Middle frontal gyrus (tissue), 1 donor: Measurements from ENCODE around the gene PACSIN2.

Experiments
- DNase-seq: peaks from one replicate; pipeline ENCODE4 v3.0.0-alpha.2; 2015; ENCODE audit warnings: low spot score; ENCODE audit errors: extremely low spot score

PACSIN2 gene

DNA sequence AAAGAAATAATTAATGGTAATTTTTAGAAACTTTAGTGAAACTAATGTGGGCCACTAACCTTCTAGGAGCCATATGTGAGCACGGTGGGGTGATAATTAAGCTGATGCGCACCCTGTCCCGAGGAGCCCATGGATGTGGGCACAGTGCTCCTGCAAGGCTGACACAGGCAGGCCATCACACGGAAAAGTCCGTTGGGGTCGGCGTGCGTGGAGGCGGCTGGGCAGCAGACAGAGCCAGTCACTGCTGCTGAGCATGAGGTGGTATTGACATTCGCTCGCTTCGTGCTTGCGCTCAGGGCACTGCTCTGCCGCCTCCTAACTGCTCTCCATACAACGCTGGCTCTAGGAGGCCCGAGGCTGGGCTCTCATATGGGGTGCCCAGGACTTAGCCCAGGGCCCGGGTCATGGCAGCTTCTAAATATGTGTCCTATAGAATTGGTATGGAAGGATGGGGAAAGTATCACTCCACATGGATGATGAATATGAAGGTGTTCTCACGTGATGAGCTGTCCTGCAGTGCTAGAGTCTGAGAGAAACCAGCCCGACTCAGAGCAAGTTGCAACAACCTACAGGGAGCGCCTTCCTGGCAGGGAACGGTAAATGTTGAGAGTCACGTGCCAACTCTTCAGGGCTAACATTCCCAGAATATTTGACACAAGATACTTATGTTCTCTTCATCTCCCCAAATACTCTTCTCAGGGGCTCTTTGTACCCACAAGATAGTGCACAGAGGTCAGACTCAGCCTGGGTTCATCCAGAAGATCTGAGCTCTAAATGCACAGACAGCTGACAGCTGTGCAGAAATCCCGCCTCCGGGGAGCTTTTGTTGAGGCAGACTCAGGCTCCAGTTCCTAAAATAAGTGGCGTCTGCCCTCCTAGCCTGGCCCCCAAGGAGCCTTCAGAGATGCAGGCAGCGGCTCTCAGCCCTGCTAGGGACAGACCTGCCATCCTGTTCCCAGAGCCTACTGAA, 107.3 kb downstream of the PACSIN2 start:
- no peak for DNase-seq

DNA sequence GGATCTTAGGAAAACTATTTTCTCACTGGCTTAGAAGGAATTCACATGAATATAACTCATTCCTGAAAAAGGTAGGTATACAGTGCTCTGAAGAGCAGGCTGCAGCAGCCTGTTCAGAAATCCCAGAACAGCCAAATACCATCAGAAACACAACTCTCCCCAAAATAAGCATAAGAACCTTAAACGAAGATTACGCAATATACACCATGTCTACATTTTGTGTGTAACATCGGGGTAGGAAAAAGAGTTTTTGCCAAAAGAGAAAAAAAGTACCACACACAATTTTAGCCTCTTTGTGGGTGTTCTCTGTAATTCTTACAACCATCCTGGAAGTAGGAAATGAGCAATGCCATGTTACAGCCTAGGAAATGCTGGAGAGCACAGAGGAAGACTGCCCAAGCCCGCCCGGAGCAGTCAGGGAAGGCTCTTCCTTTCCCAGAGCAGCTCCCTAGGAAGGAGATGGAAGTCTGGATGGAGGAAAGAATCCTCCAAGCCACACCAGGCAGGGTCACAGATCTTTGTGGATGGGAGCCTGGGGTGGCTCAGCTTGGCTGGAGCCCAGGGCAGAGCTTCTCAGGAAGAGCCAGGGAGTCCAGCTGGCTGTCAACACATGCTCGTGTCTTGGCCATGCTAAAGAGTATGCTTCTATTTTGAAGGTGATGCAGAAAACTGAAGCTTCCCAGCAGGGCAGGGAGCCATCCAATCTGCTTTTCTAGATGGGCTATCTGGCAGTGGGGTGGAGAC, 108.2 kb downstream of the PACSIN2 start:
- DNase-seq = no peak

DNA sequence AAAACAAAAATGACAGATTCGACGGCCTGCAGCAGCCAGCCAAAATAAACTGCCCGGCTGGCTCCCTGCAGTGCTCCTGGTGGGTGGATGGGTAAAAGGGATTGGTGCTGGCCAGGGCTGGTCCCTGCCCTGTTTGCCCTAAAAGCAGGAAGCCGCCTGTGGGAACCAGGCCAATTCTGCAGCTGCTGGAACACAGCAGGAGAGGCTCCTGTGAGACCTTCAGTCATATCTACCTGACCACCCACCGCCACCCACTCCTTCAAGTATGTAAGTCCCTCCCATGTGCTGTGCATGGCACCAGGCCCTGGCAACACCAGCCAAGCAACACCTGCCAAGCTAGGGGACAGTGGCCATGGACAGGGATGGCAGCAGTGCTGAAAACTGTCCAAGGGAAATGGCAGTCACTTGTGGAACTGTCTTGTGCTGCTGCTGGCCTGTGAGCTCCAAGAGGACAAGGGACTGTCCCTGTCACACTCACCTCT, 109.2 kb downstream of the PACSIN2 start:
- no peak for DNase-seq

DNA sequence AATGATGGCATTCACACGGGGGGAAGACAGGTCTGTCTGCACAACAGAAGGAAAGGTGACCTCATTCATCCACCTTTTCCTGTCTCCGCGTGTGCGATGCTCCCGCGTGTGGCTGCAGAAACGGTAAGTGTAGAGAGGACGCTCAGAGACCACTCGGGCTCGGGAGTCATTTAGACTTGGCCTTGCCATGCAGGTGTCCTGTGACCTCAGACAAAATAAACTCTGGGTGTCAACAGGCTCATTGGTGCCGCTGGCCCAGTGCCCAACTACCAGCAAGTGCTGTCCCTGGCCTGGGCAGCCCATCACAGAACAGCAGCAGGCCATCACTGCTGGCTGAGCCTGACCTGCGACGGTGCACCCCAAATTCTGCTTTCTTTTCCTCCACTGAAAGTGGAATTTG, 109.7 kb downstream of the PACSIN2 start:
- no peak for DNase-seq

DNA sequence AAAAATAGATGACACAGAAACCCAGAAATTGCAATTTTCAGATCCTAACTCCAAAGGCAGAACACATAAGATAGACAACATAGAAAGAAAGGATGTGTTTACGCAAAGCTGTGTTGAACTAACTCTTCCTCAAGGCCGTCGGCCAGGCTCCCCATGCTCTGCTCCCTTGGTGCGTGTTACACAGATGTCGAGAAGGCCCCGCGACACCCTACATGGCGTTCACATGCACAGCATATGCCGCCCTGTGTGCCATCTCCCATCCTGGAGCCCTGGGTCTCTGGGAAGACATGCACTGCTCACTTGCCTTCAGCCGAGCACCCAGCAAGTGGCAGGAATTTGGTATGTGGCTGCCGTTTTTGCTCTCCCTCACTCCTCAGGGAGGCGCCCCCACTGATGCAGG, 110.9 kb downstream of the PACSIN2 start:
- DNase-seq = no peak

DNA sequence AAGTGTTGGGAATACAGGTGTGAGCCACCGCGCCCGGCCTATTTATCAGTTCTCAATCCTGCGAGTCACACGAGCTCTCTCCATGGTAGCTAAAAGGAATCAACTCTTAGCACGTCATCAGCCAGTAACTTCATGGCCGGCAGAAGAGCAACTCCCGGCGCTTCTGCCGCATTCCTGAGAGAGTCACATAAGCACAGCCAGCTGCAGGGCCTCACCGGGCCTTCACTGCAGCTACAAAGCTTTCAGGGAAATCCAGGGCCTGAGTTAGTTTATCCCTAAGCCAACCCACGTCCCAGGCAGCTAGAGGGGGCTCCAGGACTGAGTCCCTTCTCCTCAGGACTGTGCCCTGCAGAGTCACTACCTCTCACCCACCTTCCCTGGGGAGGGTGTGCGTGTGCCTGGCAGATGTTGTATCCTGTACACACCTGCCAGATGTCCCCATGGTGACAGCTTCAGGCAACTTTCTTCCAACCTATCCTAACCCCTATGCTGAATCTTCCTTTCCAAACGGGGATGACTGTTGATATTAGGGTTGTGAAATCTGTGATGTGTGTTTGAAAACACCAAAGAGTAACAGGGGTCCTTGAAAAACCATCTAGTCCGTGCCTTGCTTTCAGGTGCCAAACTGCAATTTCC, 112.0 kb downstream of the PACSIN2 start:
- no peak for DNase-seq

DNA sequence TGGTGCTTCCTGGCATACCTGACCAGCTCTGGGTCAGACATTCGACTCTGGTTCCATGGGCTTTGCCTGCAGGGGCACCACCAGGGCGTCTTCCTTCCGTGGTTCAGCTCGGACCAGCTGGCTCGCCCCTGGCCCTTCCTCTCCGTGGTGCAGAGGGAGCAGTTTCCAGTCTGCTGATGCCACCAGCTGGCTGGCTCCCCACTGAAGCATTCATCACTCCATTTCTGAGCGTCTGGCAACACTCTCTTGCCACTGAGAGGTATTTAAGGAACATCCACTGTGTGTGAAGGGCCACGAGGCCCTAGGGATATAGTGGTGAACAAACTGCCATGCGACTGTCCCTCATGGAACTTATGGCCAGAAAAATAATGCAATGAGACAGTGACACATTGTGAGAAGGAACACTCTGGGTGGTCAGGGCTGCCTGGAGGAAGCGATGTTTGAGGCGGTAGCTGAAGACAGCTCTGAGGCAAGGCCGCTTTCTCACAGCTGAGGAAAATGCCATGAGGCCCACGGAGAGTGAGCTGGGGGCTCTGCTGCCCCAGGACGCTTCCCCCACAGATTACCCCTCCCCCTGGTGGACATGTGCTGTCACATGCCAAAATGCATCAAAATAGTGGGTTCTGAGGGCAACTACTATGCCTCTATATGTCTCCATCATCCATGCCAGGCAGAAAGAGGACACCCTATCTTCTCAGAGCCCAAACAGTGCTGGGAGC, 113.0 kb downstream of the PACSIN2 start:
- no peak for DNase-seq

DNA sequence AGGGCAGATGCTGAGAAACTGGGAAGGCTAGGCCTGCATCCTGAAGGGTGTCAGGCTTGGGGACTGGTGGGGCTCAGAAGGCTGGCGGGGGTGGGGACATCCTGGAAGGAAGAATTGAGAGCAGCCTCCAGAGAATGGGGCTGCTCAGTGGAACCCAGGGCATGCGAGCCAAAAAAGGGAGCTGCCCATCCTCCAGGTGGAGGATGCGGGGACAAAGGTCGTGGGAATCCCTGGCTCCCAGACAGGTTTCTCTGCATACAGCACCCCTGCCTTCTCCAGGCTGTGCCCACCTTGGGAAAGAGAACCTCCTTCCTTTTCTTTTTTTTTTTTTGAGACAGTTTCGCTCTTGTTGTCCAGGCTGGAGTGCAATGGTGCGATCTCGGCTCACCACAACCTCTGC, 117.0 kb downstream of the PACSIN2 start:
- no peak for DNase-seq

DNA sequence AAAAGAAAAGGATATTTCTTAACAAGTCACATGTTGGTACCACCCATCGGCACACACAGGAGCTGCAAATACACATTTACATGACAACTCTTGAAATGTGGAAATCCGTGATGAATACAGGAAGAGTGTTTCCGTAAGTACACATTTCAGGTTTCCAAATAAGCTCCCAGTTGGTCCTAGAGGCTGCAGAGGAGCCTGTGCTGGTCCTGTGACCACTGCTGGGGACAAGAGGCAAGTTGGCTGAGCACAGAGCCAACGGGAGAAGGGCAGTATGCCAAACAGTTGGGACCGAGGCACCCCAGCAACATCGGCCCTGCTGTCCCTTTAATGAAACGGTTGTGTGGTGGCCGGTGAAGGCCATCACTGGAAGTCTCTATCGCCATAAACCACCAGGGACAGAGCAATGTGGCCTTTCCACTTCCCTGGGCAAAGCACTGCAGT, 119.4 kb downstream of the PACSIN2 start:
- no peak for DNase-seq

DNA sequence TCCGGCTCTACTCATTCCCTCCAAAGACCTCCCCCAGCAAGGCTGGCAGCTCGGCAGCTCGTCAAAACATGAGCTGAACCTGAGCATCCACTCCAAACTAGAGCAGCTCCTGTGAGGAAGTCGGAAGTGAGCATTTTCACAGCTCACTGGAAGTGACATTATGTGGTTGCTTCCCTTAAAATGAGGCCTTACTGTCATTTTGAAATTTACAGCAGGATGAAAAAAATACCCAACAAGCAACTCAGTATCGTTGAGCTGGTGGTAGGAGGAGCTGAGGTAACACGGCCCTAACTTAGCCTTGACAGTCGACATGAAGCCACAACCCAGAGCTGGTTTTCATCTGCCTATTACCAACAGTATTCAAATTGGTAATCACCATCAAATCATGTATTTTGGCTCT, 119.9 kb downstream of the PACSIN2 start:
- no peak for DNase-seq

DNA sequence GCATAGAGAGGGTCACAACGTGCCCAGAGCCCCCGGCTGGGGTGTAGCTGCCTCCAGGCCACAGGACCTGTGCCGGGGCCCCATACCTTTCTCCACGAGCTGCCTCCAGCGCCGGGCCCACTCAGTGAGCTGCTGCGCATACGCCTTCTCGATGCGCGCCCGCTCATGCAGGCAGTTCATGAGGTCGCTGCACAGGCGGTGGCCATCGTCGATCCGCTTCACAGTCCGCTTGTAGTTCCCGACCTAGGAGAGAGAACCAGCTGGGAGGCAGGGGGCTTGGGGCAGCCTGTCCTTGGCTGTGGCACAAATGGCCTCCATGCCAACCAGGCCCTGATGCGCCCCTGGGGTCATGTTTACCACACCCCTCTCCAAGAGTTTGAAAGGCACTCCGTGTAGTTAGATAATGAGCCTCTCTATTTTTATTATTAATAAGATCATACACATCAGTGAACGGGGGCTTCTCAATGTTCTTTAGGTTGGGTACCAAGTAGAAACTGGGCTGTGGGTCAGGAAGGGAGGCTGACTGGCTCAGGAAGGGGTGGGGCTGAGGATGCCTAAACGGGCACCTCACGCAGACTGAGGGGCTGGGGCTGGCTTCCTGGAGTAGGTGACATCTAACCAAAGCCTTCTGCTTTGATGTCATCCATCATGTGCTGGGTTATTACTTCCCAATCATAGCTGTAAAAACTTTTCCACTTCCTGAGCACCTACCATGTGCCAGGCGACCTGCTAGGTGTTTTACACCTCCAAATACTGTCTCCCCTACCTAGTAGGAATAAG, 121.4 kb downstream of the PACSIN2 start:
- no peak for DNase-seq

DNA sequence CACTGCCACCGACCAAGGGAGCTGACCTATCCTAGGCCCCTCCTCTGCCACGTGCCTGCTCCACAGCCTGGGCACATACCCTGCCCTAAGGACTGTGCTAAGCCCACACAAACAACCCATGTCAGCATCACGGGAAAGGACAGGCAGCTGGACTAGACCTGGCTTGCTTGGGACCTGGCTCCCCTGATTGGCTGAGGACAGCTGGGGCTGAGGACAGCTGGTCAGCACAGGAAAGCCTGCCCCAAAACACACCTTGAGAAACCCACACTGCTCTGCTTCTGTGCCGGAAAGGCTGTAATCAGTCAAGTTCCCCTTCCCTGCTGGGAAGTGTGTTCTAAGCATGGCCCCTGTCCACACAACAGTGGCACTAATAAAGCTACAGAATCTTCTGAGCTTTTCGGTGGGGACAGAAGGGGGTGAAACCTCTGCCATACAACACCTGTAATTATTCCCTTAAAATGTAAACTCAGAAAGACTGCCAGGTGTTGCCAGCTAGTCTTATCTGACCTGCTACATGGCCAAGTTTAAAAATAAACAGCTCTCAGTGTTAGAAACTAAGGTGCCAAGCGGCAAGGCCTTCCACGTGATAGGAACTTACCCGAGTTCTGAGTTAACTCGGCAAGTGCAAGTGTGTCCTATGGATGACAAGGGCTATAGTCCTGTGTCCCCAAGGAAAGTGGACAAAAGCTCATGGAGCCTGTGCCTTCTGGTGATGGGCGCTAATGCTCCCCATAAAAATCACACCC, 122.2 kb downstream of the PACSIN2 start:
- no peak for DNase-seq

DNA sequence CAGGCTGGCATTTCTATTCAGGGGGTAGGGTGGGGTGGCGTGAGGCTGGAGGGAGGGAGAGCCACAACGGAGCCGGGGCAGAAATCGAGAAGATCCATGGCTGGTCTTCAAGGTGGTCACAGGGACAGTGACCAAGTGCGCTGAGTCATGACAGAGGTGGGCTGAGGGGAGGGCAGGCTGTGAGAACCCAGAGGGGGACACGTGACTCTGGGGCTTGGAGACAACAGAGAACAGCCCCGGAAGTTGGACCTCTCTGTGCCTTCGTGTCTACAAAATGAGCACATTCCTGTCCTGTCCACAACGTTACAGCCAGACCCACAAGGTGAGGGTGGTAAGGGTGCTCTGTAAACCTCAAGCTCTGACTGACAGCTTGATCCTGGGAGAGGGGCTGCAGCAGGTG, 122.8 kb downstream of the PACSIN2 start:
- DNase-seq = no peak

DNA sequence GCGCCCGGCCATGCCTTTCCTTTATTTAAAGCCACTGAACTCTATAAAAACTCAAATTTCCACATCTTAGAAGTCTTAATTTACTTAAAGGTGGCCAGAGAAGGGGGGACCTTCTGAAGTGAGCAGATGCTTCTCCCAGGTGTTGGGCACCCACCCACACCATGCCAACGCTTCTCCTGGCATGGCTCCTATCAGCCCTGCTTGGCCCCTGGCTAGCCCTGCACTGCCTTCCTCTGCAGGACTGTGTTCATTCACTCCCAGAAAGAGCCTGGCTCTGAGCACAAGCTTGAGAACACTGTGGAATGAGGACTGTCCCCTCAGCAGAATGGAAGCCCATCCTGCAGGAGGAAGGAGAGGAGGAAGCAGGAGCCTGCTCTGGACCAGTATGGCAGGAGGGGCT, 123.3 kb downstream of the PACSIN2 start:
- no peak for DNase-seq

DNA sequence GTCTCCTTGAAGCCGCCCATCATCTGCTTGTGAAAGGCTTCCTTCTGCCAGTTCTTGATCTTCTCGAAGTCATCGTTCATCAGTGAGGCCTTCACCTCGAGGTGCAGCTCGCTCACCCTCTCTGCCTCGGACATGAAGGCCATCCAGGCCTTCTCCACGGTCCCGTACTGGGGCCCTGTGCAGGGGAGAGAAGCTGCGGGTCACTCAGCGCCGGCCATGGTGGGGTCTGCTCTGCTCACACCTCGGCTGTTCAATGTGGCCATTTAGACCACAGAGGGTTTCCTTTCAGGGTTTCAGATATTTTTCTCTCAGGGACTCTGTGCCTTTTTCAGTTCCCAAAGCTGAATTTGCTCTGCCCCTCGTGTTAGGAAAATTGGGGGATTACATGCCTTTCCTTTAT, 123.9 kb downstream of the PACSIN2 start:
- no peak for DNase-seq

DNA sequence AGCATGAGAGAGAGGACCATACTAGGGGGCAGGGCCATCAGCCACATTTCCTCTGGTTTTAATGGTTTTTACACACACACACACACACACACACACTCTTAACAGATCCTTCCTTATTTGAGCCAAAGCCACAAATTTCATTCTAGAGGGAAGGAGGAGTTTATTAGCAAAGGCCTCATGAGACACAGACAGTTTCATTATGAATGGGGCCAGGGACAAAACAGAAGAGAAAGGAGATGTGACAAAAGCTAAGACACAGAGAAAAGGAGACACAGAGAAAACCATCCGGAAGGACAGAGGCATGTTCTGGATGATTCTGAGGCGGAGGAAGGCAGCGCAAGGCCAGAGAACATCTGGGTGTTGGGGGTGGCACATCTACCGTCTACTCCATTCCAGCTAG, 125.6 kb downstream of the PACSIN2 start:
- no peak for DNase-seq

DNA sequence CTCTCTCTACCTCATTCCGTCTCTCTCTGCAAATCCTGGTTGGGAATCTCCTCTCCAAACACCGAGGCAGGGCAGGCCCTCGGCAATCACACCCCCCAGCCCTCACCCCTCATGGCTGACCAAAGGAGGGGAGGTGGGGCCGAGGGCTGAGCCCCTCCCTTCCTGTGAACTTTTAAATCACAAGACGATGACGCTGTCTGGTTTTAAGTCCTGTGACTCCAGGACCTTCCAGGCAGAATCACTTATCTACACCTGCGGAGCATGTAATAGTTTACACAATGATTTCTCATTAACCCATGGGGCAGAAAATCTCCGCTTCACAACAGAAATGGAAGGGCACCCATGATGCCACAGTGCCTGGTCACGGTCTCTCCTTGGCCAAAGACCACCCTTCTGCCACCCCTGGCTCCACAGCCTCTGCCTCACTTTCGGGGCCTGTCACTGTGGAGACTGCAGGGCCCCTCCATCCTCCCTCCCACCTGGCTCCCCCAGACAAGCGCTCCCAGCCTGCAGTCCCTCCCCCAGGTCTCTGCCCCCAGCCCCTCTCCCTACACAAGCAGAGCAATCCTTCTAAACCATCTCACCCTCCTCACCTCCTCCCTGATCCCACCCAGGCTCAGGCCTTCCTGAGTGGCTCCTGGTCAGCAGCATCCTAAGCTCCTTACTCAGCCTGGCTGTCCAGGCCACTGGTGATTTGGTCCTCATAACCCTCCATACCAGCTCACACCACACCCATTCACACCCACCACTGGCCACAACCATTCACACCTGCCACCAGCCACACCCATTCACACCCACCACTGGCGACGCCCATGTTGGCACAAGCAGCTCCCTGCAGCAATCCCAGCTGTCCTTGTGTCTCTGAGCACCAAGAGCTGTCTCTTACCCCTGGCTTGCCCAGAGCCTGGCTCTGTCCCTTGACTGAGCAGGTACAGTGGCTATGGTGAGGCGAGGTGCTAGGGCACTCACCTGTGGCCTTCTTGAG, 127.1 kb downstream of the PACSIN2 start:
- DNase-seq = no peak

DNA sequence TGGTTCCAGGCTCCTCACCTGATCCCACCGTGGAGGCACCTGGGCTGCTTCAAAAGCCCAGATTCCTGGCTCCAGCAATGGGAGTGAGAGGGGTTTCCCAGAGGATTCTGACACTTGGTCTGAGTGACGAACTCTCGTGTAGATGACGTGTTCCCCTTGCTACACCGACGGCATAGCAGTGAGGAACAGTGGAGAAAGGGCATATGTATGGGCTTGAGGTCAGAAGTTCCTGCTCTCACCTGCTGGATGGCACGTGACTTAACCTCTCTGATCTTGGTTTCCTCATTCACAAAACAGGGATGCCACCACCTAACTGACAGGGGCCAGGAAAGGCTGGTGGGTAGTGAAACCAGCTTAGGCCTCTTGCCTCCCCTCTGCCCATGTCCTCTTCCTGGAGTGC, 127.8 kb downstream of the PACSIN2 start:
- DNase-seq = no peak

DNA sequence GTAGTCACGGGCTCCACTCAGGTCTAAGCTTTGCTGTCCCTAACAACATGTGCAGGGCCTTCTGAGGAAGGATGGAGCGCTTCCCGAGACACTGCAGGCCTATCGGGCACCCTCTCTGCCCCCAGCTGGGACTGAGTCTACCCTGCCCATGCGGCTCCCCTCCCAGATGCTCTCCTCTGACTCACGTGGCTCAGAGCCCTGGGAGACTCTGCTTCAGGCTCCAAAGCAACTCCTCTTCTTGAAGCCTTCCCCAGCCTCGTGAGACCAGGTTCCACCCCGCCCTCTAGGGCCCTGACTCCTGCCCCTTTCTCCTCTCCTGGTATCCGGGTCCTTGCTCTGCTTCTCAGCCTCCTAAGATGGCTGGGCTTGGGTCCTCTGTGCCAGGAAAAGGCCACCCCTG, 129.5 kb downstream of the PACSIN2 start:
- no peak for DNase-seq
